IMR-90 (cell line): ENCODE measurements around the gene RTEL1.

Source experiments
- BHLHE40 ChIP-seq: fragments of 150-350 bp; IDR thresholded peaks from 2 replicates; pipeline ENCODE4 v1.6.1; 2016; ENCODE audit warnings: mild to moderate bottlenecking, low read depth, low read length
- CEBPB ChIP-seq: IDR thresholded peaks from 2 replicates; pipeline ENCODE4 v1.6.1; 2012; ENCODE audit warnings: low read depth, low read length, improper control_type of control experiment
- MAZ ChIP-seq: IDR thresholded peaks from 2 replicates; pipeline ENCODE4 v1.6.1; 2012; ENCODE audit warnings: low read depth, mild to moderate bottlenecking, low read length, improper control_type of control experiment, moderate library complexity, borderline replicate concordance
- MXI1 ChIP-seq: IDR thresholded peaks from 2 replicates; pipeline ENCODE4 v1.6.1; 2012; ENCODE audit warnings: low read depth, mild to moderate bottlenecking, low read length, moderate library complexity, borderline replicate concordance
- NFE2L2 ChIP-seq: fragments of 150-350 bp; IDR thresholded peaks from 2 replicates; pipeline ENCODE4 v1.6.1; 2016; ENCODE audit warnings: low read depth, mild to moderate bottlenecking, low read length
- POLR2A ChIP-seq: IDR thresholded peaks from 2 replicates; pipeline ENCODE4 v1.6.1; 2012; ENCODE audit warnings: mild to moderate bottlenecking, low read depth, low read length
- RCOR1 ChIP-seq: IDR thresholded peaks from 2 replicates; pipeline ENCODE4 v1.6.1; 2012; ENCODE audit warnings: mild to moderate bottlenecking, low read length, improper control_type of control experiment; ENCODE audit not compliant: insufficient replicate concordance
- RFX5 ChIP-seq: IDR thresholded peaks from 2 replicates; pipeline ENCODE4 v1.8.0; 2012; ENCODE audit warnings: low read depth, mild to moderate bottlenecking, low read length, moderate library complexity
- SMC3 ChIP-seq: fragments of 150-350 bp; IDR thresholded peaks from 2 replicates; pipeline ENCODE4 v1.6.1; 2016; ENCODE audit warnings: low read depth, mild to moderate bottlenecking, antibody characterized with exemption, low read length, moderate library complexity
- TF ChIP-seq, protein P1 (sequence below): conservative IDR thresholded peaks from 2 replicates; pipeline ENCODE4 v1.5.1; 2012; ENCODE audit warnings: mild to moderate bottlenecking, low read depth, low read length, improper control_type of control experiment
- TF ChIP-seq, protein P2 (sequence below): fragments of 150-350 bp; IDR thresholded peaks from 2 replicates; pipeline ENCODE4 v1.6.1; 2017; ENCODE audit warnings: mild to moderate bottlenecking, antibody characterized with exemption, low read length, low read depth

DNA sequence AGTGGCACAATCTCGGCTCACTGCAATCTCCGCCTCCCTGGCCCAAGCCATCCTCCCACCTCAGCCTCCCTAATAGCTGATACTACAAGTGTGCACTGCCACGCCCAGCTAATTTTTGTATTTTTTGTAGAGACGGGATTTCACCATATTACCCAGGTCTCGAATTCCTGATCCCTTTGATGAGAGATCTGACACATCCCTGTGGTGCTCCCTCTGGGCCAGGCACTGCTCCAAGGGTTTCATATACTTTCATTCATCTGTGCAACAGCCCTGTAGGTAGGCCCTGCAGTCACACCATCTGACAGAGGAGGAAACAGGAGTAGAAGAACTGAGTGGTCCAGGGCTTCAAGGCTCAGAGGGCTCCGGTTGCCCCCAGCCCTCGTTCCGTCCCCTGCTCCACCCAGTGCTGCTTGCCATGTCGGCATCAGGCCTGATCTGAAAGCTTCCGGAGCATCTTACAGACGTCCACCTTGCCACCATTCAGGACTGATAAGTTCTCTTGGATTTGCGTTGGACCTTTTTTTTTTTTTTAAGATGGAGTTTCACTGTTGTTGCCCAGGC lies 53.1 kb downstream of the RTEL1 start:
- TF ChIP-seq, protein P1, sequence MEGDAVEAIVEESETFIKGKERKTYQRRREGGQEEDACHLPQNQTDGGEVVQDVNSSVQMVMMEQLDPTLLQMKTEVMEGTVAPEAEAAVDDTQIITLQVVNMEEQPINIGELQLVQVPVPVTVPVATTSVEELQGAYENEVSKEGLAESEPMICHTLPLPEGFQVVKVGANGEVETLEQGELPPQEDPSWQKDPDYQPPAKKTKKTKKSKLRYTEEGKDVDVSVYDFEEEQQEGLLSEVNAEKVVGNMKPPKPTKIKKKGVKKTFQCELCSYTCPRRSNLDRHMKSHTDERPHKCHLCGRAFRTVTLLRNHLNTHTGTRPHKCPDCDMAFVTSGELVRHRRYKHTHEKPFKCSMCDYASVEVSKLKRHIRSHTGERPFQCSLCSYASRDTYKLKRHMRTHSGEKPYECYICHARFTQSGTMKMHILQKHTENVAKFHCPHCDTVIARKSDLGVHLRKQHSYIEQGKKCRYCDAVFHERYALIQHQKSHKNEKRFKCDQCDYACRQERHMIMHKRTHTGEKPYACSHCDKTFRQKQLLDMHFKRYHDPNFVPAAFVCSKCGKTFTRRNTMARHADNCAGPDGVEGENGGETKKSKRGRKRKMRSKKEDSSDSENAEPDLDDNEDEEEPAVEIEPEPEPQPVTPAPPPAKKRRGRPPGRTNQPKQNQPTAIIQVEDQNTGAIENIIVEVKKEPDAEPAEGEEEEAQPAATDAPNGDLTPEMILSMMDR: no peak
- TF ChIP-seq POLR2A (no peak), MXI1 (no peak), CEBPB (no peak), RCOR1 (no peak), MAZ (no peak), SMC3 (no peak), RFX5 (no peak), NFE2L2 (no peak), BHLHE40 (no peak)
- TF ChIP-seq, protein P2, sequence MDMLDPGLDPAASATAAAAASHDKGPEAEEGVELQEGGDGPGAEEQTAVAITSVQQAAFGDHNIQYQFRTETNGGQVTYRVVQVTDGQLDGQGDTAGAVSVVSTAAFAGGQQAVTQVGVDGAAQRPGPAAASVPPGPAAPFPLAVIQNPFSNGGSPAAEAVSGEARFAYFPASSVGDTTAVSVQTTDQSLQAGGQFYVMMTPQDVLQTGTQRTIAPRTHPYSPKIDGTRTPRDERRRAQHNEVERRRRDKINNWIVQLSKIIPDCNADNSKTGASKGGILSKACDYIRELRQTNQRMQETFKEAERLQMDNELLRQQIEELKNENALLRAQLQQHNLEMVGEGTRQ: no peak
